Measurements from ENCODE around the gene CCNE1. TPM values are rescaled to one million over a fixed set of nuclear protein-coding genes. Genes with fewer than 3 reads are reported as not detected.
A peak's percentile ranks its signal among the peaks of the same experiment; 100 is the strongest.

Gene CCNE1
- 5.6 TPM for polyA plus RNA-seq (2013)

- 4% methylated on average over 73 of the region's 125 CpGs for WGBS (ENCODE audit: insufficient coverage)
- no peaks in the 10 kb centered on the region for H3K9me3 ChIP-seq (ENCODE audit: control extremely low read depth in 1 of 5, control insufficient read depth in 4 of 5, insufficient read depth in 2 of 5, low read depth in 1 of 5, low read length in 4 of 5)
These were observed at the start of gene CCNE1 for GRCh38 chr19:29811125-29812079. TSS of gene CCNE1 (plus strand) at chr19:29811991. CDS start at chr19:29812556, 565 bp downstream.

GRCh38 chr19:29763196-29763595 is 48.6 kb upstream of the CCNE1 start:
- Histone ChIP-seq H3K4me1 (ENCODE audit: control extremely low read depth in 1 of 4, control insufficient read depth in 4 of 4, insufficient read depth in 4 of 4, low read length in 3 of 4) (peaks cover 0 to 3% (median 1%) of the 10 kb centered on the region in 4 experiments), H3K36me3 (ENCODE audit: control insufficient read depth in 4 of 4, insufficient read depth in 4 of 4, low read length in 3 of 4) (no peaks in the 10 kb centered on the region), H3K9me3 (ENCODE audit: control extremely low read depth in 1 of 5, control insufficient read depth in 4 of 5, insufficient read depth in 2 of 5, low read depth in 1 of 5, low read length in 4 of 5) (no peaks in the 10 kb centered on the region), H3K27me3 (replicated peaks in 2 of 5; ENCODE audit: control insufficient read depth in 4 of 5, insufficient read depth in 5 of 5, low read length in 4 of 5) (no peaks in the 10 kb centered on the region), H3K4me3 (ENCODE audit: control insufficient read depth in 1 of 7, extremely low read depth in 1 of 7, insufficient read depth in 4 of 7, low read depth in 2 of 7, low read length in 6 of 7) (no peak overlapping the region), H3K27ac (ENCODE audit: insufficient read depth in 1 of 2, low read depth in 1 of 2, low read length in 2 of 2, poor library complexity in 1 of 2, severe bottlenecking in 2 of 2) (no peak overlapping the region)
- ChIA-PET CTCF (interaction anchor here (0.5 kb wide), 1 partner anchor 11 kb away, joined by 5 read pairs; no protein-coding TSS in a partner anchor), POLR2A (no interaction called here)
- DNase-seq, result no peak
- WGBS (ENCODE audit: insufficient coverage), result 94% methylated on average over 4 of the region's 4 CpGs

More at GRCh38 chr19:29811125-29812079, at the start of gene CCNE1:
- Histone ChIP-seq H3K4me1 (ENCODE audit: control extremely low read depth in 1 of 4, control insufficient read depth in 4 of 4, insufficient read depth in 4 of 4, low read length in 3 of 4) (peaks cover 0 to 25% (median 24%) of the 10 kb centered on the region in 4 experiments), H3K36me3 (ENCODE audit: control insufficient read depth in 4 of 4, insufficient read depth in 4 of 4, low read length in 3 of 4) (peaks cover 0 to 12% (median 0%) of the 10 kb centered on the region in 4 experiments), H3K27me3 (replicated peaks in 2 of 5; ENCODE audit: control insufficient read depth in 4 of 5, insufficient read depth in 5 of 5, low read length in 4 of 5) (no peaks in the 10 kb centered on the region), H3K4me3 (ENCODE audit: control insufficient read depth in 1 of 7, extremely low read depth in 1 of 7, insufficient read depth in 4 of 7, low read depth in 2 of 7, low read length in 6 of 7) (peak within 1 kb of the TSS; percentile 36 to 78 (median 66)), H3K27ac (ENCODE audit: insufficient read depth in 1 of 2, low read depth in 1 of 2, low read length in 2 of 2, poor library complexity in 1 of 2, severe bottlenecking in 2 of 2) (peak within 1 kb of the TSS in 1 of 2 experiments; percentile 73)
- ChIA-PET CTCF (no interaction called here), POLR2A (no interaction called here)
- DNase-seq, result peak; percentile 75 to 87 (median 84)

- 98% methylated on average over 6 of the region's 8 CpGs for WGBS (ENCODE audit: insufficient coverage)
- Histone ChIP-seq H3K9me3 (ENCODE audit: control extremely low read depth in 1 of 5, control insufficient read depth in 4 of 5, insufficient read depth in 2 of 5, low read depth in 1 of 5, low read length in 4 of 5) (no peaks in the 10 kb centered on the region), H3K36me3 (ENCODE audit: control insufficient read depth in 4 of 4, insufficient read depth in 4 of 4, low read length in 3 of 4) (no peaks in the 10 kb centered on the region), H3K4me1 (ENCODE audit: control extremely low read depth in 1 of 4, control insufficient read depth in 4 of 4, insufficient read depth in 4 of 4, low read length in 3 of 4) (peaks cover 0 to 3% (median 1%) of the 10 kb centered on the region in 4 experiments), H3K27me3 (replicated peaks in 2 of 5; ENCODE audit: control insufficient read depth in 4 of 5, insufficient read depth in 5 of 5, low read length in 4 of 5) (no peaks in the 10 kb centered on the region), H3K4me3 (ENCODE audit: control insufficient read depth in 1 of 7, extremely low read depth in 1 of 7, insufficient read depth in 4 of 7, low read depth in 2 of 7, low read length in 6 of 7) (no peak overlapping the region), H3K27ac (ENCODE audit: insufficient read depth in 1 of 2, low read depth in 1 of 2, low read length in 2 of 2, poor library complexity in 1 of 2, severe bottlenecking in 2 of 2) (no peak overlapping the region)
- CTCF ChIA-PET, result no interaction called here
- DNase-seq, result no peak
- POLR2A ChIA-PET, result no interaction called here
These were observed 47.4 kb upstream of the CCNE1 start for GRCh38 chr19:29764361-29764760.

GRCh38 chr19:29766100-29766499 is 45.7 kb upstream of the CCNE1 start:
- no peak for DNase-seq
- POLR2A ChIA-PET, result no interaction called here
- Histone ChIP-seq H3K36me3 (ENCODE audit: control insufficient read depth in 4 of 4, insufficient read depth in 4 of 4, low read length in 3 of 4) (no peaks in the 10 kb centered on the region), H3K27ac (ENCODE audit: insufficient read depth in 1 of 2, low read depth in 1 of 2, low read length in 2 of 2, poor library complexity in 1 of 2, severe bottlenecking in 2 of 2) (no peak overlapping the region), H3K27me3 (replicated peaks in 2 of 5; ENCODE audit: control insufficient read depth in 4 of 5, insufficient read depth in 5 of 5, low read length in 4 of 5) (no peaks in the 10 kb centered on the region), H3K9me3 (ENCODE audit: control extremely low read depth in 1 of 5, control insufficient read depth in 4 of 5, insufficient read depth in 2 of 5, low read depth in 1 of 5, low read length in 4 of 5) (no peaks in the 10 kb centered on the region), H3K4me3 (ENCODE audit: control insufficient read depth in 1 of 7, extremely low read depth in 1 of 7, insufficient read depth in 4 of 7, low read depth in 2 of 7, low read length in 6 of 7) (no peak overlapping the region), H3K4me1 (ENCODE audit: control extremely low read depth in 1 of 4, control insufficient read depth in 4 of 4, insufficient read depth in 4 of 4, low read length in 3 of 4) (no peaks in the 10 kb centered on the region)
- WGBS (ENCODE audit: insufficient coverage), result 84% methylated on average over 3 of the region's 3 CpGs
- CTCF ChIA-PET, result no interaction called here

GRCh38 chr19:29767039-29767735 is 44.6 kb upstream of the CCNE1 start:
- DNase-seq, result no peak
- Histone ChIP-seq H3K4me3 (ENCODE audit: control insufficient read depth in 1 of 7, extremely low read depth in 1 of 7, insufficient read depth in 4 of 7, low read depth in 2 of 7, low read length in 6 of 7) (no peak overlapping the region), H3K27ac (ENCODE audit: insufficient read depth in 1 of 2, low read depth in 1 of 2, low read length in 2 of 2, poor library complexity in 1 of 2, severe bottlenecking in 2 of 2) (no peak overlapping the region), H3K9me3 (ENCODE audit: control extremely low read depth in 1 of 5, control insufficient read depth in 4 of 5, insufficient read depth in 2 of 5, low read depth in 1 of 5, low read length in 4 of 5) (no peaks in the 10 kb centered on the region), H3K4me1 (ENCODE audit: control extremely low read depth in 1 of 4, control insufficient read depth in 4 of 4, insufficient read depth in 4 of 4, low read length in 3 of 4) (peaks cover 0 to 3% (median 3%) of the 10 kb centered on the region in 4 experiments), H3K36me3 (ENCODE audit: control insufficient read depth in 4 of 4, insufficient read depth in 4 of 4, low read length in 3 of 4) (no peaks in the 10 kb centered on the region), H3K27me3 (replicated peaks in 2 of 5; ENCODE audit: control insufficient read depth in 4 of 5, insufficient read depth in 5 of 5, low read length in 4 of 5) (no peaks in the 10 kb centered on the region)
- 95% methylated on average over 6 of the region's 8 CpGs for WGBS (ENCODE audit: insufficient coverage)
- CTCF ChIA-PET, result interaction anchor here (0.8 to 5.3 kb wide), 3 partner anchors 8 to 106 kb away, joined by 3 to 37 read pairs (median 3); no protein-coding TSS in a partner anchor
- POLR2A ChIA-PET, result no interaction called here

- CTCF ChIA-PET, result interaction anchor here (0.8 to 5.3 kb wide), 4 partner anchors 9 to 105 kb away, joined by 3 to 37 read pairs (median 5); no protein-coding TSS in a partner anchor
These were observed 43.6 kb upstream of the CCNE1 start for GRCh38 chr19:29768166-29768565.

More at GRCh38 chr19:29768166-29768565, 43.6 kb upstream of the CCNE1 start:
- Histone ChIP-seq H3K4me1 (ENCODE audit: control extremely low read depth in 1 of 4, control insufficient read depth in 4 of 4, insufficient read depth in 4 of 4, low read length in 3 of 4) (peaks cover 0 to 3% (median 3%) of the 10 kb centered on the region in 4 experiments), H3K9me3 (ENCODE audit: control extremely low read depth in 1 of 5, control insufficient read depth in 4 of 5, insufficient read depth in 2 of 5, low read depth in 1 of 5, low read length in 4 of 5) (no peaks in the 10 kb centered on the region), H3K27ac (ENCODE audit: insufficient read depth in 1 of 2, low read depth in 1 of 2, low read length in 2 of 2, poor library complexity in 1 of 2, severe bottlenecking in 2 of 2) (no peak overlapping the region), H3K4me3 (ENCODE audit: control insufficient read depth in 1 of 7, extremely low read depth in 1 of 7, insufficient read depth in 4 of 7, low read depth in 2 of 7, low read length in 6 of 7) (no peak overlapping the region), H3K27me3 (replicated peaks in 2 of 5; ENCODE audit: control insufficient read depth in 4 of 5, insufficient read depth in 5 of 5, low read length in 4 of 5) (no peaks in the 10 kb centered on the region), H3K36me3 (ENCODE audit: control insufficient read depth in 4 of 4, insufficient read depth in 4 of 4, low read length in 3 of 4) (no peaks in the 10 kb centered on the region)
- WGBS (ENCODE audit: insufficient coverage), result 98% methylated on average over 7 of the region's 10 CpGs
- DNase-seq, result no peak
- POLR2A ChIA-PET, result no interaction called here

Measured in common myeloid progenitor, CD34-positive (primary cell).